ENCODE measurements around the gene DNAH17. TPM values are rescaled to one million over a fixed set of nuclear protein-coding genes. Genes with fewer than 3 reads are reported as not detected.
A peak's percentile ranks its signal among the peaks of the same experiment; 100 is the strongest.

Gene DNAH17
- total RNA-seq, 1 experiment from 2014 or later: 0.05 TPM

DNA sequence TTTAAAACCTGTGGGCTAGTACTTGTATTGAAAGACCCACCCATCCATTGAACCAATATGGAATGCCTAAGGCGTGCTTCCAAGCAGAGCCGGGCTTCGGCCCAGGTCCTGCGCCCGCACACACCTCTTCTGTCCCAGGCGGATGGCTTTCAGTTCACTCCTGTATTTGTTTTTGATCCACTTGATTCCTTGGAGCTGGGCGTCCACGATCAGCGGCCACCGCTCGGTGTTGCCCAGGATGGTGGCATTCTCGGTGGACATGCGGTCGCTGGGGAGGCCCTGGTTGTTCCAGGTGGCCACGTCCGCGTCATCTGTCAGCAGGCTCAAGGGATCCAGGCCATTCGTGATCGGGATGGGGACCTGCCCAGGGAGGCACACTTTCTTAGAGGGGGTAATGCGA is 122.8 kb downstream of the DNAH17 start:
- no peak for DNase-seq (ENCODE audit: low read depth)

GRCh38 chr17:78451753-78452152 is 125.4 kb downstream of the DNAH17 start:
- no peak for DNase-seq (ENCODE audit: low read depth)

- no peak for DNase-seq (ENCODE audit: low read depth)
These were observed 126.4 kb downstream of the DNAH17 start for GRCh38 chr17:78450696-78451345.

DNA sequence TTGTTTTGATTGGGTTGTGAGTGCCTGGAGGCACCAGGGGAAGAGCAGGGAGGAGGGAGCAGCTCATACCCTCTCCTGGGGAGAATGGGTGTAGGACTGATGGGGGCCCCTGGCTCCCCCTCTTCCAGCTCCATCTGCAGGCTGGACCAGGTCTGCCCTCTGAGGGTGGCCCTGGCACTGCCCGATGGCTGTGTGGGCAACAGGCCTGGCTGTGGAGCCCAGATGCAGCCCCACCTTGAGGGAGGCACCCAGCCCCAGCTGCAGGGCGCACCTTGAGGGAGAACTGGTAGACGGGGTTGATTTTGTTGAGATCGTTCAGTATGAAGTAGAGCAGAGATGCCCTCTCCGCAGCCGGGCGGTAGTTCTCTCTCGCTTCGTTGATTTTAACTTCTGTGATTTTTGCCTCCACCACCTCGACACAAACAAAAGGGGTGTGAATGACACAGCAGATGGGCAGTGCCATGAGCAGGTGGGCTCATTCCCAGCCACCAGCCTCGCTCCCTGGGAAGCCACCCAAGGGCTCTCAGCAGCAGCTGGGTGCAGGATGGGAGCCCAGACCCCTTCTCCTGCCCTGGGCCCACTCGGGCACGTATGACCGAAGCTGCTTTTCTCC is 127.1 kb downstream of the DNAH17 start:
- no peak for DNase-seq (ENCODE audit: low read depth)

- no peak for DNase-seq (ENCODE audit: low read depth)
These were observed 128.7 kb downstream of the DNAH17 start for GRCh38 chr17:78448356-78448993.

DNA sequence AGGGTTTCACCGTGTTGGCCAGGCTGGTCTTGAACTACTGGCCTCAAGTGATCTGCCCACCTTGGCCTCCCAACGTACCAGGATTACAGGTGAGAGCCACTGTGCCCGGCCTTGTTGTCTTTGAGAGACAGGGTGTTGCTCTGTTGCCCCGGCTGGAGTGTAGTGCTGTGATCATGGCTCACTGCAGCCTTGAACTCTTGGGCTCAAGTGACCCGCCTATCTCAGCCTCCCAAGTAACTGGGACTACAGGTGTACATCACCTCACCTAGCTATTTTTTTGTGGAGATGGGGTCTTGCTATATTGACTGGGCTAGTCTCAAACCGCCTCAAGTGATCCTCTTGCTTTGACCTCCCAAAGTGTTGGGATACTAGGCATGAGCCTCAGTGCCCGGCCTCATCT is 130.4 kb downstream of the DNAH17 start:
- no peak for DNase-seq (ENCODE audit: low read depth)

DNA sequence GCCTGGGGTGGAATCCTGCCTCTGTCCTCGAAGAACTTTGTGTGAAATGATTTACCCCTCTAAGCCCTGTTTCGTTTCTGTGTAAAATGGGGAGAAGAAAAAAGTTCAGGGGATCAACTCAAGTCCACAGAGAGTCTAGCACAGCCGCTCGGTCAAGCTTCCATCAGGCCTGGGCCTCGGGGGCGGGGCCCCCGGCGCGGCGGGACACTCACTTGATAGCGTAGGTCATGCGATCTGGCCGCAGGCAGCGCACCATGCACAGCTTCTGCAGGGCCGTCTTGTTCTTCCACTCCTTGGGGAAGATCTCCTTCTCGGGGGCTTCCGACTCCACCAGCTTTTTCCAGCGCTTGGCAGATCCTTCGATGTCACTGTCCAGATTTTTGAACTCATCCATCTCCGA is 132.8 kb downstream of the DNAH17 start:
- no peak for DNase-seq (ENCODE audit: low read depth)

DNA sequence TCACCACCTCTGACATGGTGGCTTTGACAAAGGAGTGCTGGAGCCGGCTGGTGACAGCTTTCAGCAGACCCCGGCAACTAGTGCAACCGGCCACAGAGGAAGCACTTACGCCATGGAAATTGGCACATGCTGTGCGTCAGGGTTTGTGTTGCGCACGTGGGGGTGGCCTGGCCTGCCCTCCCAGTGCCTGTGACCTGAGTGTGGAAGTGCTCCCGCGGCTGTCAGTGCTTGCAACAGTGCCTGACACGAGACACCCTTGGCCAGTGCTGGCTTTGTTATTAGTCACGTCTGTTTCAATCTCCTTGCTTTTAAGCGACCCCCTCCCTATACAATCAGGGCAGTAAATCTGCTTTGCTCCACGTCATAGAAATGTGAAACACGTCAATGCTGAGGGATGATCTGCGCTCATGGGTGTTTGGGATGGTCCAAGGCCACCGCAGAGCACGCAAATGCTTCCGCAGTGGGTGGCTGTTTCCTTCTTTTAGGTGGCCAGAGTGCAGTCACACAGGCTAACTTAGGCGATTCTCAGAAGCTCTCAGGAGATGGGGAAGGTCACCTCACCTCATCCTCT is 134.5 kb downstream of the DNAH17 start:
- DNase-seq (ENCODE audit: low read depth): peak; percentile 16

DNA sequence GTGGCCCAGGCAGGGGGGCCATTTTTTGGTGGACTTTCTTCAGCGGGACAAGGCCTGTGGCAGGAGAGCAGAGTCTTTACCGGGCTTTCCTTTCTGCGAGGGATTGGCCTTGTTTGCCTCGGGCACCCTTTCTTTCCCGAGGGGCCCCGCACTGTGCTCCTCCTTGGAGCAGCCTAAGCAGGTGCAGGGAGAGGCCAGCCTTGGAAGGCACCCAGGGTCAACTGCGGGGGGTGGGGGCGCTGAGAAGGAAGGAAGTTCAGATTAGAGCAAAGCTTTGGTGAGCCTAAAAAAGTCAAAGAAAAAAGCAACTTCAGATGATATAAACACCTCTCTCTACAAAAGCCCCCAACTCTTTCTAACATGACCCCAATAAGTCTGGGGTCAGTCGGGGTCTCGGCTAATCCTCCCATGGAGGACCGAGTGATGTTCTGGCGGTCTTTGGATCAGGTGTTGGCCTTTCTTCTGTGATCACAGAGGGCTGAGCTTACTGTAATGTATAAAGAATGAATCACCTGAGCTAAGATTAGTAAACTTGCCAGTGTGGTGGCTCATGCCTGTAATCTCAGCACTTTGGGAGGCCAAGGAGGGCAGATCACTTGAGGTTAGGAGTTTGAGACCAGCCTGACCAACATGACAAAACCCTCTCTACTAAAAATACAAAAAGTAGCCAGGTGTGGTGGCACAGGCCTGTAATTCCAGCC is 135.8 kb downstream of the DNAH17 start:
- no peak for DNase-seq (ENCODE audit: low read depth)

- no peak for DNase-seq (ENCODE audit: low read depth)
These were observed 138.4 kb downstream of the DNAH17 start for GRCh38 chr17:78438694-78439325.

DNA sequence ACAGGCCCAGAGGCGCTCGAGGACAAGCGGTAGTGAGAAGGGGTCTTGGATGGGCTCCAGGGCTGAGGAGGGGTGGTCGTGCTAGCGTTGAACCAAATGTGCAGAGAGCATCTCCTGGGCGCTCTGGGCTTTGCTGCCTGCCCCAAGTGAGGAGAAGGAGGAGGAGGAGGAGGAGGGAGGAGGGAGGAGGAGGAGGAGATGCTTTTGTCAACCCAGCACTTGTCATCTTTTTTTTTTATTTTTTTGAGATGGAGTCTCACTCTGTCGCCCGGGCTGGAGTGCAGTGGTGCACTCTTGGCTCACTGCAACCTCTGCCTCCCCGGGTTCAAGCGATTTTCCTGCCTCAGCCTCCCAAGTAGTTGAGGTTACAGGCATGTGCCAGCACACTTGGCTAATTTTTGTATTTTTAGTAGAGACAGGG is 138.9 kb downstream of the DNAH17 start:
- DNase-seq (ENCODE audit: low read depth): peak; percentile 18

- no peak for DNase-seq (ENCODE audit: low read depth)
These were observed 139.6 kb downstream of the DNAH17 start for GRCh38 chr17:78437508-78438169.

GRCh38 chr17:78435330-78436005 is 141.7 kb downstream of the DNAH17 start:
- DNase-seq (ENCODE audit: low read depth): no peak

- no peak for DNase-seq (ENCODE audit: low read depth)
These were observed 142.5 kb downstream of the DNAH17 start for GRCh38 chr17:78434455-78435329.

DNA sequence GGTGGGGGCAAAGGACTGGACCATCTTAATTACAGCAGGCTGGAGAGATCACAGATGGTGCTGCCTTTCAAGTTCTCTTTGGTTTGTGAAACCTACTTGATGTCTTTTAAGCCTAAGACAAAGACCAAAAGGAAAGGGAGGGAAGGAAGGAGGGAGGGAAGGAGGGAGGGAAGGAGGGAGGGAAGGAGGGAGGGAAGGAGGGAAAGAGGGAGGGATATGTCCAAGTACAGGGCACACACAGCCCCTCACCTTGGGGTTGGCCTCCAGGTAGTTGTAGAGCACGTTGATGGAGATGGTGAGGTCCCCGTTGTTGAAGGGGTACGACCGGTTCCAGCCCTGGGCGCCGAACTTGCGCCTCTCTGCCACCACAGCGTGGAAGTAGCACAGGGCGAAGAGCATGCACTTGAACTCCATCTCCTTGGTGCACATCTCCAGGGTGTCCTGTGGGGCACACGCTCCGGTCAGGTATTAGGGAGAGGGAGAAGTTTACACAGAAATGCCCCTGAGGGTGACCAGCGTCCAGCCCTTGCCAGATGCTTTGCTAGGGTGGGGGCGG is 143.3 kb downstream of the DNAH17 start:
- DNase-seq (ENCODE audit: low read depth): no peak

DNA sequence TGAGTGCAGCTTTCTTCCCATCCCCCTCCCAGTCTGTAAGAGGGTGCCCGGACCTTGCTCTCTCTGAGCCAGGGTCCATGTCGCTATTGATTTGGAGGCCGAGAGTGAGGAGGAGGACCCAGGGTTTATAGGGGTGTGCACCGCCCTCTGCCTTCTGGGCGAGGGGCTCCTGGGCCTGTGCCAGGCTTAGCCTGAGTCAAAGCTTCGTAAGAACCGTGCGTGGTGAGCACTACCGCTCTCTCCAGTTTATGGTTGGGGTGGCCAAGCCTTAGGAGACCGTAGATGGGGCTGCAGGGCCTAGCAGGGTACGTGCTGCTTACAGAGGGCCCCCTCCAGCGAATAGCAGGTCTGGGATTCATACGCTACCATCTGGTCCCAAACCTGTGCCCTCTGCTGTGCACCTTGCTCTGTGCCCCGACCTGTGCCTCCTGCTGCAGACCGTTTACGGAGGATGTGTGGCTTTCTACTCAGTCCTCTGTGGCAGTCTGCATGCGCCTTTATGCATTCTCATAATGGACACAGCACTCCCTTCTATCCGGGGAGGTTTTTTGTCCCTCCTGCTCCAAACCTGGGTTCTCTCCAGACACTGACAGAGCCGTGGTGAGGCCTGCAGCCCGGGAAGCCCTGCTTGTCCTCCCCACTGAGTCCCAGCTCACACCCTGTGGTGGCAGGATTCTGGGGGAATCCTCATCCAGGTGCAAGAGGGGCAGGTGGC is 144.0 kb downstream of the DNAH17 start:
- DNase-seq (ENCODE audit: low read depth): no peak

DNA sequence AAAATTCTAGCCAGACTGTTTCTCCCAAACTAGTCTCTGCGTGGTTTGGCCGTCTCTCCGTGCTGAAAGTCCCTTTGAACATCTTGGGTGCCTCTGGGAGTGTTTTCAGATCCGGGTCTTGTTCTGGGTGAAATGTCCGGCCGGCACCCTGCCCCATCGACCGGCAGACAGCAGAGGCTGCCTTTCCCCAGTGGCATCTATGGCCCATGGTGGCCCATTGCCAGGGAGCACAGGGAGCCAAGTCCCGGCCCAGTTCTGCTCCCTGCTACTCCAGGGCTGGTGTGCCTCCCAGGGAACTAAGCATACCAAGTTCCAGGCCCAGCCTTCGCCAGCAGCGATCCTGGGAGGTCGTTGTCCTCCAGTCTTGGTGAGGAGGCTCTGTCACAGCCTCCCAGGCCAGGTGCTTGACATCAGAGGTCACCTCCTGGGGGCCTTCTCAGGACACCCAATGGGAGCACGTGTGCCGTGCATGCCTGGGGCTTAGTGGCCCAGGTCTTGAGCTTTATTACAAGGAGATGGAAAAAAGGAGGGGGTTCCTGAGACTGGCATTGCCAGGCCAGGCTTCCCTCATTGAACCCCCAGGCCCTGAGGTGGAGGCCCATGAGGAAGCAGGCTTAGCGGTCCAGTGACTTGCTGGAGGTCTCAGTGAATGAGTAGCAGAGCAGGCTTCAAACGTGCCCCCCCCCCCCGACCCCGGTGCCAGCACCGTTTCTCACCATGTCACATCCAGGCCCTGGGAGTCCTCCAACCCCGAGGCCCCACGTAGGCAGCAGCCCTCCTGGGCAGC is 144.8 kb downstream of the DNAH17 start:
- DNase-seq (ENCODE audit: low read depth): no peak

GRCh38 chr17:78431692-78431958 is 145.6 kb downstream of the DNAH17 start:
- no peak for DNase-seq (ENCODE audit: low read depth)

Measured in M059J (cell line).